ENCODE measurements around the gene NPAS2.

- TF ChIP-seq CTCF (optimal IDR thresholded peaks at IDR 0.05 in 1 of 3, IDR thresholded peaks at IDR 0.05 in 1 of 3, conservative IDR thresholded peaks at IDR 0.05 in 1 of 3; ENCODE audit: extremely low read depth in 1 of 3, insufficient read depth in 2 of 3, low read length in 3 of 3): no peak
- TF ChIP-seq EZH2 (IDR thresholded peaks at IDR 0.05; ENCODE audit: low read length): no peak
Measured at GRCh38 chr2:100852447-100852846, 32.5 kb downstream of the NPAS2 start.

All from keratinocyte (primary cell).